Measurements from ENCODE around the gene SEC22C.

The SEC22C gene

DNA sequence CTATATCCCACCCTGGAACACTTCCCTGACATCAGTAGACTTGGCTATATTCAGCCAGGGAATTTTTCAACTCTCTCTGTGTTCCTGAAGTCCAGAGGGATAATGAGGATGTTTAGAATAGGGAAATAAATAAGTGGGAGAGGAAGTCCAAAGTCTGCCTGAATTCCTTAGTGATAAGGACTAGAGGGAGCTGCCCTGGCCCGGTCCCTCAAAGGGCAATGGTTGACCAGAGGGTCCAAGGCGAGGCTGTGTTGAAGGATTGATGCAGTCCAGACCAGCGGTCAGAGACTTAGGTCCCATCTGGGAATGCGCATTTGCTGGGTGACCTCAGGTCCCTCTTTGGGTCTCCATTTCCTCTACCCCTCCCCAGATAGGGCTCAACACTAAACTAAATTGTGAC, 71.4 kb downstream of the SEC22C start:
- no peak for DNase-seq

DNA sequence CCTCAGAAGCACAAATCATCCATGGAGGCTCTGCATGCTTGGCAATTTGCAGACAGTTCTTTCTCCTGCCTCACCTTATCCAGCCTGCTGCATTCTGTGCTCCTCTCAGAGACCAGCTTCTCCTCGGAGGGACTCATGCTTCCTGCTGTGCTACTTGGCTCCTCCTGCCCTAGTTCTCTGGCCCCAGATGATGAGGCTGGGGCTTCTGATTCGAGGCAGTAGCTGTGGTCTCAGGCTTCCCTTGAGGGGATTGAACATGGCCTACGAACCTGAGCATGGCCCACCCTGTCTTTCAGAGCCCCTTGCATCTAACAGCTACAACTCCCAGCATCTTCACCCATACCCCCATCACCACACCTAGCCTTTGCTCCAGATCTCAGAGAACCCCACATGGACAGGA, 72.7 kb downstream of the SEC22C start:
- no peak for DNase-seq

DNA sequence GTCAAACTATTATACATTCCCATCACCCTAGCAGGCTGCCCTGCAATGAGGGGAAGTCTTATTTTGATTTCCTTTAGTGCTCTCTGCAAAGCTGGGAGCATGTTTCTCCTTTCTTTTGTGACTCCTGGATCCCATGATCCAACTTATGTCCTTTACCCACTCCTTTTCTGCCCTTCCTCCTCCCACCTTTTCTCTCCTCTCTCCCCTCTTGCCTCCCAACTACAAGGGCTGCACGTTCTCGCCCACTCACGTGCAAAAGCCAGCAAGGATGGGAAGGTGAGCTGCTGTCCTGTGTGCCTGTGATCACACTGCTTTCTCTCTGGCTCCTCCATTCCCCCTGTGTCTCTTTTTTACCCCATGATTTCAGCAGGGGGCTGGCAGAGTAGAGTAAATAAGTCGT, 73.2 kb downstream of the SEC22C start:
- DNase-seq = no peak

DNA sequence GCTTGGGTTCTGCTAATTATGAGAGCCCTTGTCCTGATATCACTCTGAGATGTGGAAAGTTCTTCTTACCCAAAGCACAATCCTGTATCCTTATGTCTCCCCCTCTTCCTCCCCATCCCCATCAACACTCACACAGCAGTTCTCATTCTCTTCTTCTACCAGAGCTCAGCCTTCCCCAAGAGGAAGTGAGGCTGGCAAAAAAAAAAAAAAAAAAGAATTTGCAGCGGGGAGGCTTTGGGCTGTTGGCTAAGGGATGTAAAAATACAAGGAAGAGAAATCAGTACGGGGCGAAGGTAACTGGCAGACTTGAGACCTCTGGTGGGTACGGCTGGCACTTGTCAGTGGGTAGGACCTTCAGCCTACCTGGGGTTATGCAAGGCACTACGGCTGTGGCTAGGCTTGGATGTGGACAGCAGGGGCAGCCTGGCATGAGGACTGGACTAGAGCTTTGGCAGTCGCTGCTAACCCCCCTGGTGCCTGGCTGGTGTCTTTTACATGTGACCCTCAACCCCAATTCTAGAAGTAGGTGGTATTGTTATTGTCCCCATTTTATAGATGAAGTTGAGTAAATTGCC, 73.9 kb downstream of the SEC22C start:
- no peak for DNase-seq

DNA sequence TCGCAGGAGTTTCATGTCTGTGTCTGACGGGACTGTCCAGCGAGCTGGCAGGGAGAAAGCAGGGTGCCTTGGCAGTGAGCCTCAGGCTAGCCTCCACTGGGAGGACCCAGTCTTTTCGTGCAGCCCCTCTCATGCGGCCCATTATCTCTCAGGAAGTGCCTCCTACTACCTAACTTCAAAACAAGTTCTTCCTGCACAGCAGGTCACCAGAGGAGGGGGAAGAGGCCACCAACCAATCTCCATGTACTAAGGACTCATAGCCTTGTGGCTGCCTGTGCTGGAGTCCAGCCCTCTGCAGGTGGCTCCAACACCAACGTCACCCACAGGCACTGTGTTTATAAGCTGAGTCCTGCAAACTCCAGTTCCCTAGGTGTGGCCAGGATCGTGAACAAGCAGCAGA, 74.5 kb downstream of the SEC22C start:
- DNase-seq = no peak

DNA sequence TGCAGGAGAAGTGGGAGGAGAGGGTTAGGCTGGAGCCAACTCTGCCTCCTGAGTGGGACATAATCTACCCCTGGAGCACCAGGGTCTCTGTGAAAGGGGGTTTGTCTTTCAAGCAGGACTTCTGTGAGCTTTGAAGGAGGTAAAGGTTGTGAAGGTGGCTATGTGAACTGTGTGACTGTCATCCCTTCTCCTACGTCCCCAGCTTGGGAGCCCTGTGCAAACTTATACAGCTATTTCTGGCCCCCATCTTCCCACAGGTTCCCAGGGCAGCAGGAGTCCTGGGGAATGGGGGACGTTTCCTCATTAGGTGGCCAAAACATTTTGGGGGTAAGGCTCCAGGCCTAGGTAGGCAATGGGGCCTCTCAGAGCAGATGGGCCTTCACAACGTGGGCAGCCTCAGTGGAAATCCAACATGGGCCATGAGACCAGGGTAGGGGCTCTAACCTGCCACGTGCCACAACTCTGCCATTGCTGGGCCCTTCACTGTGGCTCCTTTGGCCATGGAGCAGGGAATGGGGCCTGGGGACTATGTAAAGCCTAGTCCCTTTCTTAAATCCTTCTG, 75.8 kb downstream of the SEC22C start:
- DNase-seq = no peak

DNA sequence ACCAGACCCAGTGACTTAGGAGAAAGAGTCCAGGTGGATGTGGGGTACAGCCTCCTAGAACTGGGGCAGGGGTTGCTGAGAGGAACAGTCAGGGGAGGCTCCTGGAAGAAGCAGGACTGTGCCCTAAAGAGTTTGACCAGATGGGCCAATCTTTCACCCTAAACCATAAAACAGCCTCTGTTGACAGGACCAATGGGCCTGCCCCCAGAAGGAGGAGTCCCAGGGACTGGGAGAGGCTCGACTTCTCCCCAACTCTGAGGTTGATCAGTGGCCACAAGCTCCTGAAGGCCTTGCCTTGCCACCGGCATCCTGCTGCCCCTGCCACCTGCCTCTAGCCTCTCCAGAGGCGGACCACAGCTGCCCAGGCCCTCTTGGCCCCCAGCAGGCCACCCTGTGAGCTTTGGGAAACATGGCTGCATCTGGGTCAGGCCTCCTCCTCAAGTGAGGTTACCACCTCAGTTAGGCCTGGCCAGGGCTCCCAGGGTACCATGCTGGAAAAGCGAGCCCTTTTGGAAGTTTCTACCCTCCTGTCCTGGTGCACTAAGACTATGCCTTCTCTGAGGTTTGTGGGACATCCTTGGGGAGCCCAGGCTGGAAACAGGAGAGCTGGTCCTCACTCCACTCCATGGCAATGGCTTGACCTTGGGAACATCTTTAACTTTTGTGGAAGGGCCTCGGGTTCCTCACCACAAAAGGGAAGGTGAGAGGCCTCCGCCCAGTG, 76.5 kb downstream of the SEC22C start:
- no peak for DNase-seq

GRCh38 chr3:42504334-42505127, 77.2 kb downstream of the SEC22C start:
- DNase-seq = no peak

- no peak for DNase-seq
Observed at GRCh38 chr3:42503957-42504333, 77.8 kb downstream of the SEC22C start.

DNA sequence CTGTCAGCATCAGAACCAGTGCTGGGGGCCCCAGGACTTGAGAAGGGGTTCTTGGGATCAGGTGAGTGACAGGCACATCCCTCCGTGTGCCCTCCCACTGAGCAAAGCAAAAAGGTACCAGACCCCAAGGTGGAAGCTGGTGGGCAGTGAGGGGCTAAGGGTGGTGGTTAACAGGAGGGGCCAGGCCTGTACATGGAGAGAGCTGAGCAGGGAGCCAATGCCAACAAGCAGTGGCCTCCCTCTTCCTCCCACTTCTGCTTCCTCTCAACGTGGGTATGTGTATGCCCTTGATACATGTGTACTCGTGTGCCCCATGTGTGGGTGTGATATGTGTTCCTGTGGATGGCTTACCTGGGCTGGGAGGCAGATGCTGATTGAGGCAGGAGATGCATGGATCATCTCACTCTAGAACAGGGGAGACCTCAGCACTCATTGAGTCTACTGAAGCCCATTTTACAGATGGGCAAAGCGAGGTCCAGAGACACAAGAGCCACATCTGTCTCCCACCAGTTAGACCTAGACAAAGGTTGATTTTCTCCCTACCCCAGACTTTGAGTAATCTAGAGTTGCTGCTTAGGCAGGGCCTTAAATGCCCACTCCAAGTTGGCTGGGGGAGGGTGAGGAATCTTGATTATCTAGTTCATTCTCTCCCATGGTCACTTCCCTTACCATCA, 78.4 kb downstream of the SEC22C start:
- no peak for DNase-seq

GRCh38 chr3:42502429-42503250, 79.1 kb downstream of the SEC22C start, which contains the start of gene VIPR1:
Gene VIPR1 (plus strand): TSS chr3:42502643. CDS start chr3:42502736, 93 bp downstream.
- no peak for DNase-seq

DNA sequence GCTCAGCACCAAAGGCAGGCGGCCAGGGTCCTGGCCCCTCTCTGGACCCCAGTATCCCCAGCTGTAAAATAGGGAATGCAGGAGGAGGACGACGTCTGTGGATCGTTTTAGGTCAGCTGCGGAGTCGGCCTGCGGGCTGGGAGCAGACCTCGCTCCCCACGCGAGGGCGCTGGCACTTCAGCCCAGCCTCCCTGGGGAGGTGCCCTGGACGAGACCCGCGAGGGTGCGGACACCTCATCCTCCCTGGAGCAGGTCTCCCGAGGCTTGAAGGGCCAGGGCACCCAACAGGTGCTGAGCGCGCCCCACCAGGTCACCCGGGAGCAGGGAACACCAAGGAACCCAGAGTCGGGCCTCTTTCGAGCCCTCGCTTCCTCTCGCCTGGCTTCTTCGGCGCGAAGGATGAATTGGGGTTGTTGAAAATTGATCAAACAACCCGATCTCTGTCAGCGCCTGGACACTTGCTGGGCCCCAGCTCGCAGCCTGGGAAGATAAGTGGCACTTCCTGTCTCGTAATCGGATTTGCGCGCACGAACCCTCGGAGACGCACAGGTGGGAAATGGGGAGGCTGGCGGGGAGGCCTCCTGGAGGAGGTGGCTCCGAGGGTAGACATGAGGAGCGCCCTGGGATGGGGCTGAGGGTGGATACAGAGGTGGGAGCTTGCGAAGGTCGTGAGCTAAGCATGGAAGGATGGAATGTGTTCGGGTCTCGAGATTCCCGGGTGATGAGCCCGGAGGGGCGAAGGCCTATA, 79.9 kb downstream of the SEC22C start:
- no peak for DNase-seq

GRCh38 chr3:42501321-42501680, 80.5 kb downstream of the SEC22C start:
- no peak for DNase-seq

DNA sequence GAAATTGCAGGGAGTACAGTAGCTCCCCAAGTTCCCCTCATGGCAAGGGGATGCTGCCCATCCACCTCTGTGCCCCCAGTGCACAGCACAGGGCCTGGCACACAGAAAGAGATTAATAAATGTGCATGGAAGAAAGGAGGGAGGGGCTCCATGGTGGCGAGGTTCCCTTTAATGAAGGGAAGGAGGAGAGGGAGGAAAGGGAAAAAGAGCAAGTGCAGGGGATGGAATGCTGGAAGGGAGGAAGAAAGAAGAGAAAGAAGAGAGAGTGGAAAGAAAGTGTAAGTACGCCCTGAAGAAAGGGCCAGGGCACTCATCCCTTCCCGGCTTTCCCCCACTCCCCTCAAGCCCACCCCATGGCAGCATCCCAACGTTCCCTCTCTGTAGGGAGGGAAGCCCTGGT, 80.9 kb downstream of the SEC22C start:
- DNase-seq = no peak

DNA sequence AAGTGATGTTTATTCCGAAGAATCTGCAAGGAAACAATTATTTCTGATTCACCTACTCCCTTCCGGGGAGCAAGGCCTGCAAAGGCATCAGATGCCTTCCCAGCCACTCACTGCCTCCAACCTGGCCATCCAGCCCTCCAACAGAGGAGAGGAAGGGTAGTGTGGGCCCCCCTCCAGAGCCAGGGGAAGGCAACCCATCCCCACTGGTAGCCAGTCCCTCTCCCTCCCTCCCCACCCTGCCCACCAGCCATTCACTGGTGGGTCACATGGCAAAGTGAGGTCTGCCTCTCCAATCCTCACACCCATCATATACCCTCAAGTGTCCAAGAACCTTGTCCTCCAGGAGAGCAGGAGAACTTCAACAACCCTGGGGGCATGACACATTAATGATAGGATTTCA, 81.7 kb downstream of the SEC22C start:
- DNase-seq = no peak

DNA sequence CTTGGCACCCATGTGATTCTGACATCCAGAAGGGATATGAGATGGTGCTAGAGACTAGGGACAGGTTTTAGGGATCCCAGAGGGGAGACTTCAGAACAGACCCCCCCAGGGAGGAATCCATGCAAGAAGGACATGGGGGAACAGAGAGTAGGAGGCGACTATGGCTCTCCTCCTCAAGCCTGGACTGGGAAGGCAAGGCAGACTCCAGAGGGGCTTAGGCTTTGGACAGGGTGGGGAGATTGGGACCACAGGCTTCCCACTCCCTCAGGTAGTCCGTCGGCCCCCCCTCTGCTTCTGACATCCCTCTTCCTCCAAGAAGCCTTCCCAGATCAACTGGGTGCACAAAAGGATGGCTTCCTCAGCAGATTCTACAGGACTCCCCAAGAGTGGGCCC, 82.3 kb downstream of the SEC22C start:
- DNase-seq = no peak

DNA sequence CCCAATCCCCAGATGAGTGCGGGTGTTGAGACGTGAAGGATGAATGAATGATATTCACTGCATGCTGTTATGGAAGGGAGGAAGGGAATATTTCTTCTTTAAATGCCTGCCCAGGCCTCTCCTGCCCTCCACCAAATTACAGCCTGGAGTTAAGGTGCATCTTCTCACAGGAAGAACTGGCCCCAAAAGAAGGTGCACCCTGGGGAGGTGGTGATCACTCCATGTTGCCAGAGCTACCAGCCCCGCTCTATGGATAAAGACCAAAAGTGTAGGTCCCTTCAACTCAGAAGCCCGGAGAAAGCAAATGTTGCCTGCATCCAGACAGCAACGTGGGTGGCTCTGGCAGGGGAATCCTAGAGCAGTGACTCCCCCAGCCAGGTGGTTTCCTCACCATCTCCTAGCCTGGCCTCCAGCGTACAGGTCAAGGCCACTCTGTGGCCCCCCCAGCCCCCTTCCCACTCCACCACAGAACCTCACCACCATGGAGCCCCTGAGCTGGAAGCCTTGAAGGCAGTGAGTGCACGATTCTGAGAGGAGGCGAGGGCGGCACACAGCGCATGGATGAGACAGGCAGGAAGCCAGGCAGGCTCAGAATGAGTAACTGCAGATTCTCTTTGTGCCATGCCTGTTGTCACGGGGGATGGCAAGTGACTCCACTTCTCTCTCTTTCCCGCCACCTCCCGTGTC, 82.8 kb downstream of the SEC22C start:
- no peak for DNase-seq

- DNase-seq = no peak
Observed at GRCh38 chr3:42498034-42498433, 83.7 kb downstream of the SEC22C start.

All from NCI-H1694 treated with DMSO at 0.1 percent for 48 hours (cell line).